Left ventricle myocardium inferior (tissue), 1 donor: Measurements from ENCODE around the gene TARM1. TPM values are rescaled to one million over a fixed set of nuclear protein-coding genes. Genes with fewer than 3 reads are reported as not detected.

Experiments used
- DNase-seq: peaks from one replicate; pipeline ENCODE4 v3.0.0-alpha.2; 2020
- H3K27ac ChIP-seq: fragments of 200-600 bp; replicated peaks from 2 replicates; pipeline ENCODE4 v1.8.0; 2021
- H3K27me3 ChIP-seq: fragments of 200-600 bp; 2 replicates; pipeline ENCODE4 v1.8.0; 2021; ENCODE audit warnings: low read depth
- H3K36me3 ChIP-seq: fragments of 200-600 bp; 2 replicates; pipeline ENCODE4 v1.8.0; 2021
- H3K4me1 ChIP-seq: fragments of 200-600 bp; 2 replicates; pipeline ENCODE4 v1.8.0; 2021
- H3K4me3 ChIP-seq: fragments of 200-600 bp; 2 replicates; pipeline ENCODE4 v1.8.0; 2021; ENCODE audit warnings: mild to moderate bottlenecking, moderate library complexity
- H3K9me3 ChIP-seq: fragments of 200-600 bp; replicated peaks from 2 replicates; pipeline ENCODE4 v1.8.0; 2021
- CTCF ChIP-seq: fragments of 200-600 bp; IDR thresholded peaks from 2 replicates; pipeline ENCODE4 v1.8.0; 2021; ENCODE audit warnings: antibody characterized with exemption, mild to moderate bottlenecking, borderline replicate concordance
- intact Hi-C: fragments of 100-400 bp; cut with micrococcal nuclease; formaldehyde crosslinking; loops from one replicate; pipeline ENCODE4 v1.11.0; 2022
- long read RNA-seq: library from polyadenylated mRNA; unstranded; transcript quantifications from one replicate; pipeline ENCODE4 v2.0.0, GENCODE V29; 2021
- total RNA-seq: library from RNA; stranded (reverse); fragmentation: NEBNext Ultra II Directional; extraction: Animal tissue kit (Norgen Biotek cat#: 25700); gene quantifications from one replicate; pipeline ENCODE4 v1.2.1, GENCODE V29; 2021
- donor health status: DM: no; HTN: yes; CAD: no; lungs with severe emphysema.

The TARM1 gene
- not detected for total RNA-seq
- long read RNA-seq: 0 reads

DNA sequence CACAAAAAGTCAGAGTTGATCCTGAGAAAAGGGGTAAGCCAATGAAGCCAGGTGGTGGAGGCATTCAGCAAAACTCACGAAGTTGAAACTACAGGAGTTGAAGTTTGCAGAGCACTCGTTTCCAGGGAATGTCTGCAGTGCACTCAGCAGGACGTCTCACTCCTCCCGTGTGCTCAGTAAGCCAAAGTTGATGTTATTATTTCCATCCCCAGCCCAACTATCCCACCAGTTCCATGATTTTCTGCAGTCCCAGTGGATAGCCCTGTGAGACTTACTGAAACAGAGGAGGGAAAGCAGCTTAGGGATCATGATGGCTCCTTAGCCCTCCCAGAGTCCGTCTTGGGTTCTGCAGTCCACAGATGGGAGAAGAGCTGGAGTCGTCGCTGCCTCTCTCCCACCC lies at the start of gene TARM1:
Gene TARM1, minus strand, starts transcription at position 334 of the 400 bp plus-strand sequence. Its CDS starts 25 bp downstream, at position 309.
- Histone ChIP-seq H3K9me3 (peaks cover 33% of the 10 kb centered on the region), H3K36me3 (no peaks in the 10 kb centered on the region), H3K4me3 (no peak within 1 kb of the TSS), H3K27ac (no peak within 1 kb of the TSS), H3K4me1 (no peaks in the 10 kb centered on the region), H3K27me3 (peaks cover 27% of the 10 kb centered on the region)
- intact Hi-C loops: no loop called here
- no peak for TF ChIP-seq CTCF
- no peak for DNase-seq

- no peaks in the 10 kb centered on the region for H3K9me3 ChIP-seq
- TF ChIP-seq CTCF: no peak
Measured at GRCh38 chr19:54129617-54129996, 48.4 kb upstream of the TARM1 start.

GRCh38 chr19:54128796-54129616 lies 47.8 kb upstream of the TARM1 start:
- no peak for DNase-seq
- intact Hi-C loops: no loop called here
- no peak overlapping the region for H3K4me3 ChIP-seq

More at GRCh38 chr19:54129617-54129996, 48.4 kb upstream of the TARM1 start:
- peaks cover 68% of the 10 kb centered on the region for H3K36me3 ChIP-seq
- no peaks in the 10 kb centered on the region for H3K4me1 ChIP-seq
- H3K4me3 ChIP-seq: no peak overlapping the region
- DNase-seq: no peak
- no peaks in the 10 kb centered on the region for H3K27me3 ChIP-seq
- intact Hi-C loops: no loop called here
- H3K27ac ChIP-seq: no peak overlapping the region

DNA sequence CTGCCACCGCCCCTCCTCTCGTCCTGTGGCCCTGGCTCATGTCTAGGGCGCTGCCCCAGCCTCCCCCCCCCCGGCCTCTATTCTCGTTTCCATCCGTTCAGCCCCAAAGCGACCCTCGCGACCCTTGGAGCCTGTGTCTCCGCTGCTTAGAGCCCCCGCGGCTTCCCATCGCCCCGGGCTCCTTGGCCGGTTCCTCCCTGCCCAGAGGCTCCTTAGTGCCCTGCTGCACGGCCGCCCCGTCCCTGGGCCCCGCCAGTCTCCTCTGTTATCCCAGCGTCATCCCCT lies 47.2 kb upstream of the TARM1 start:
- H3K4me3 ChIP-seq: no peak overlapping the region
- H3K4me1 ChIP-seq: no peaks in the 10 kb centered on the region
- H3K27me3 ChIP-seq: no peaks in the 10 kb centered on the region
- DNase-seq: no peak
- H3K9me3 ChIP-seq: no peaks in the 10 kb centered on the region
- peaks cover 80% of the 10 kb centered on the region for H3K36me3 ChIP-seq
- TF ChIP-seq CTCF: no peak
- no peak overlapping the region for H3K27ac ChIP-seq
- intact Hi-C loops: no loop called here

More at GRCh38 chr19:54128796-54129616, 47.8 kb upstream of the TARM1 start:
- peaks cover 74% of the 10 kb centered on the region for H3K36me3 ChIP-seq
- H3K9me3 ChIP-seq: no peaks in the 10 kb centered on the region
- no peak for TF ChIP-seq CTCF
- H3K4me1 ChIP-seq: no peaks in the 10 kb centered on the region
- H3K27ac ChIP-seq: no peak overlapping the region
- H3K27me3 ChIP-seq: no peaks in the 10 kb centered on the region

DNA sequence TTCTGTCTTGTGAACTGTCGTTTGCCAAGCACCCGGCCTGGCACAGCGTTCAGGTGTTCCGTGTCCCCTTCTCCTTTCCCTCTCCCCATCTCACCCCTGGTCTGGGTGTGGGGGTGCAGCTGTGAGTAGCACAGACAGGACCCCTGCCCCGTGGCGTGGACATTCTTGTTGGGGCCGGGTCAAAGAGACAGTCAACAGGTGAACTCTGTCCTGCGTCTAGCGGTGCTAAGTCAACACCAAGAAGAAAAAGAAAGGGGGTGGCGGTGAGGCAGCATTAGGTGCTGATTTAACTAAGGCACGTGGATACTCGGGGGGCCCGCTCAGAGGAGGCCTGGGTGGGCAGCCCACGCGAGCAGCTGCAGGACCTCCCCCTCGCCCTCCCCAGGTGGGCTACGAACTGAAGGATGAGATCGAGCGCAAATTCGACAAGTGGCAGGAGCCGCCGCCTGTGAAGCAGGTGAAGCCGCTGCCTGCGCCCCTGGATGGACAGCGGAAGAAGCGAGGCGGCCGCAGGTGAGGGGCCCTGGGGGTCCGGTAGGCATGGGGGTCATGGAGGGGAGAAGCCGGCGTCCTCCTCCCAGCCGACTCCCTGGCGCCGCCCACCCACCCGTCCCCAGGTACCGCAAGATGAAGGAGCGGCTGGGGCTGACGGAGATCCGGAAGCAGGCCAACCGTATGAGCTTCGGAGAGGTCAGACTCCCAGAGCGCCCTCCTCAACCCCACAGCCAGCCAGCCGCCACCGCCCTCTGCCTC lies 46.7 kb upstream of the TARM1 start:
- Histone ChIP-seq H3K27ac (no peak overlapping the region), H3K27me3 (no peaks in the 10 kb centered on the region), H3K4me3 (no peak overlapping the region), H3K36me3 (peaks cover 85% of the 10 kb centered on the region), H3K9me3 (no peaks in the 10 kb centered on the region), H3K4me1 (no peaks in the 10 kb centered on the region)
- no peak for TF ChIP-seq CTCF
- no peak for DNase-seq
- intact Hi-C loops: no loop called here
